HEK293 (cell line): Measurements from ENCODE around the gene TAOK3.

Source experiments
- CTCF ChIP-seq: fragments of 450-650 bp; formaldehyde crosslinking; IDR thresholded peaks from 2 replicates; pipeline ENCODE4 v1.5.1; 2016; ENCODE audit warnings: missing biosample characterization, missing genetic modification characterization
- TCF7L2 ChIP-seq: IDR thresholded peaks from 2 replicates; pipeline ENCODE4 v1.6.1; 2011; ENCODE audit warnings: low read depth, mild to moderate bottlenecking, inconsistent platforms, low read length, moderate library complexity, borderline replicate concordance
- ZNF311 ChIP-seq: fragments of 450-650 bp; formaldehyde crosslinking; IDR thresholded peaks from 2 replicates; pipeline ENCODE4 v1.5.1; 2017; ENCODE audit warnings: missing biosample characterization, missing genetic modification characterization, borderline replicate concordance
- ZNF510 ChIP-seq: fragments of 450-650 bp; formaldehyde crosslinking; IDR thresholded peaks from 2 replicates; pipeline ENCODE4 v1.5.1; 2018; ENCODE audit warnings: mild to moderate bottlenecking, missing genetic modification characterization, missing biosample characterization; ENCODE audit not compliant: insufficient replicate concordance
- ZNF629 ChIP-seq: fragments of 450-650 bp; formaldehyde crosslinking; IDR thresholded peaks from 2 replicates; pipeline ENCODE4 v1.5.1; 2017; ENCODE audit warnings: missing biosample characterization, missing genetic modification characterization

- no peak for TF ChIP-seq ZNF629
- TF ChIP-seq ZNF510 (tag by site-specific recombination) = no peak
- no peak for TF ChIP-seq CTCF
- no peak for TF ChIP-seq ZNF311 (tag by site-specific recombination)
- TF ChIP-seq TCF7L2 = no peak
Observed at GRCh38 chr12:118237908-118238307, 134.8 kb downstream of the TAOK3 start.
